CD8-positive, alpha-beta memory T cell (primary cell): ENCODE data around the gene LOXHD1. TPM values are rescaled to one million over a fixed set of nuclear protein-coding genes. Genes with fewer than 3 reads are reported as not detected.

ENCODE experiments used
- CTCF ChIA-PET: fragments of 350-600 bp; sonication (Branson Sonifier 250); formaldehyde crosslinking; loops from one replicate; lab custom pipeline; 2021; ENCODE audit warnings: antibody characterized with exemption; lab: Charles Lee
- POLR2A ChIA-PET: fragments of 350-600 bp; sonication (Branson Sonifier 250); formaldehyde crosslinking; loops from one replicate; lab custom pipeline; 2021; ENCODE audit warnings: antibody characterized with exemption; lab: Charles Lee
- DNase-seq, 5 donors: peaks; one replicate each; pipeline versions ENCODE4 v3.0.0 to v3.0.0-alpha.2; 2020 to 2022; ENCODE audit warnings: mixed read lengths in 1 of 5
- H3K27ac ChIP-seq: one replicate; pipeline ENCODE4 v1.7.0; 2013; ENCODE audit warnings: low read depth, mild to moderate bottlenecking, low read length, moderate library complexity
- H3K27me3 ChIP-seq: 2 replicates; pipeline ENCODE4 v1.7.0; 2013; ENCODE audit warnings: low read length, mild to moderate bottlenecking; ENCODE audit not compliant: insufficient read depth, poor library complexity, severe bottlenecking
- H3K36me3 ChIP-seq: 2 replicates; pipeline ENCODE4 v1.7.0; 2013; ENCODE audit warnings: mild to moderate bottlenecking, low read length, moderate library complexity; ENCODE audit not compliant: insufficient read depth
- H3K4me1 ChIP-seq: 2 replicates; pipeline ENCODE4 v1.7.0; 2013; ENCODE audit warnings: mild to moderate bottlenecking, low read length, moderate library complexity; ENCODE audit not compliant: insufficient read depth
- H3K4me3 ChIP-seq: 2 replicates; pipeline ENCODE4 v1.7.0; 2013; ENCODE audit warnings: mild to moderate bottlenecking, low read length
- H3K9me3 ChIP-seq: 2 replicates; pipeline ENCODE4 v1.7.0; 2013; ENCODE audit warnings: mild to moderate bottlenecking, low read length
- H3K27ac Mint-ChIP-seq, 8 donors: one replicate each; pipeline ENCODE4 v1.8.0; 2020 to 2021; ENCODE audit warnings: mixed read lengths in 8 of 8, mild to moderate bottlenecking in 6 of 8, inconsistent platforms in 3 of 8, moderate library complexity in 3 of 8
- H3K27me3 Mint-ChIP-seq, 2 donors: one replicate each; pipeline ENCODE4 v1.8.0; 2020 to 2021; ENCODE audit warnings: mixed read lengths in 2 of 2, mild to moderate bottlenecking in 1 of 2, moderate library complexity in 1 of 2
- H3K36me3 Mint-ChIP-seq, 3 donors: one replicate each; pipeline ENCODE4 v1.8.0; 2020 to 2021; ENCODE audit warnings: mixed read lengths in 3 of 3, inconsistent platforms in 1 of 3, mild to moderate bottlenecking in 1 of 3
- H3K4me1 Mint-ChIP-seq, 3 donors: one replicate each; pipeline ENCODE4 v1.8.0; 2020 to 2021; ENCODE audit warnings: mixed read lengths in 3 of 3, inconsistent platforms in 1 of 3, mild to moderate bottlenecking in 1 of 3
- H3K4me3 Mint-ChIP-seq, 7 donors: one replicate each; pipeline ENCODE4 v1.8.0; 2020 to 2021; ENCODE audit warnings: mixed read lengths in 7 of 7, mild to moderate bottlenecking in 6 of 7, moderate library complexity in 4 of 7, inconsistent platforms in 2 of 7
- H3K9me3 Mint-ChIP-seq, 5 donors: one replicate each; pipeline ENCODE4 v1.8.0; 2020 to 2022; ENCODE audit warnings: mixed read lengths in 5 of 5, mild to moderate bottlenecking in 3 of 5, moderate library complexity in 2 of 5, inconsistent platforms in 1 of 5
- polyA plus RNA-seq: library from polyadenylated mRNA; unstranded; fragments of 300-500 nt; fragmentation: Illumina TruSeq; gene quantifications from one replicate; pipeline ENCODE4 v1.2.3, GENCODE V29; 2021
- total RNA-seq, 2 experiments: library from RNA; stranded (reverse); gene quantifications; one replicate each; pipeline ENCODE4 v1.2.3, GENCODE V29; 2021

Gene LOXHD1
- total and polyA plus RNA-seq, 3 experiments from 2014 or later = not detected

GRCh38 chr18:46570134-46570533 is 86.9 kb downstream of the LOXHD1 start:
- no peak overlapping the region for H3K4me3 ChIP-seq
- no peaks in the 10 kb centered on the region for H3K27me3 ChIP-seq
- no peaks in the 10 kb centered on the region for H3K9me3 ChIP-seq
- no peak overlapping the region for H3K27ac Mint-ChIP-seq
- DNase-seq = no peak
- H3K36me3 Mint-ChIP-seq = no peaks in the 10 kb centered on the region
- CTCF ChIA-PET = no interaction called here
- H3K9me3 Mint-ChIP-seq = no peaks in the 10 kb centered on the region
- no peak overlapping the region for H3K27ac ChIP-seq
- POLR2A ChIA-PET = no interaction called here
- no peaks in the 10 kb centered on the region for H3K4me1 ChIP-seq
- peaks cover 6 to 10% of the 10 kb centered on the region in 2 donors for H3K27me3 Mint-ChIP-seq
- H3K4me1 Mint-ChIP-seq = no peaks in the 10 kb centered on the region
- H3K4me3 Mint-ChIP-seq = no peak overlapping the region
- H3K36me3 ChIP-seq = no peaks in the 10 kb centered on the region

- Mint-ChIP-seq H3K9me3 (no peaks in the 10 kb centered on the region), H3K4me3 (no peak overlapping the region)
- POLR2A ChIA-PET = no interaction called here
These were observed 87.8 kb downstream of the LOXHD1 start for GRCh38 chr18:46569211-46569610.

DNA sequence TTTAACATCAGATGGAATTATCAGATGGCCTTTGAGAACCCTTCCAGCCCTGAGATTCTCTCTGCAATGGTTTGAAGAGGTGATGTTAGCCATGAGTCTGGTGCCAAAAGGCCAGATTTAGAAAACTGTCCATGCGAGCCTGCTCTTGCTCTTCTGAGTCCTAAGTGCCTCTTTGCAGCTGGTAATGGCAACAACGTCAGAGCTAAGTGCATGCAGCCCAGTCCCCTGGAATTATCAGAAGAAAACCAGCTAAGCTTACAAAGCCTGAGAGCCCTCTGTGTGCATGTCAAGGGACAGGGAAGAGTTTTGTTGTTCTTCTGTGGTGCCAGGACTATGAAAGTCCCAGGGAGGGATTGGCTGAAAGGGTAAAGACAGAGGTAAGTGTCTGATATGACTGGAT is 89.8 kb downstream of the LOXHD1 start:
- no peaks in the 10 kb centered on the region for H3K4me1 ChIP-seq
- DNase-seq = no peak
- Mint-ChIP-seq H3K4me3 (no peak overlapping the region), H3K27ac (no peak overlapping the region), H3K9me3 (no peaks in the 10 kb centered on the region), H3K36me3 (no peaks in the 10 kb centered on the region), H3K4me1 (no peaks in the 10 kb centered on the region), H3K27me3 (peaks cover 4 to 14% of the 10 kb centered on the region in 2 donors)
- POLR2A ChIA-PET = no interaction called here
- H3K27ac ChIP-seq = no peak overlapping the region
- no peaks in the 10 kb centered on the region for H3K36me3 ChIP-seq
- CTCF ChIA-PET = no interaction called here
- no peaks in the 10 kb centered on the region for H3K9me3 ChIP-seq
- H3K27me3 ChIP-seq = no peaks in the 10 kb centered on the region
- no peak overlapping the region for H3K4me3 ChIP-seq

More at GRCh38 chr18:46569211-46569610, 87.8 kb downstream of the LOXHD1 start:
- Histone ChIP-seq H3K4me3 (no peak overlapping the region), H3K27ac (no peak overlapping the region), H3K9me3 (no peaks in the 10 kb centered on the region), H3K36me3 (no peaks in the 10 kb centered on the region), H3K4me1 (no peaks in the 10 kb centered on the region), H3K27me3 (no peaks in the 10 kb centered on the region)
- CTCF ChIA-PET = no interaction called here
- H3K27me3 Mint-ChIP-seq = peaks cover 6 to 14% of the 10 kb centered on the region in 2 donors
- H3K36me3 Mint-ChIP-seq = no peaks in the 10 kb centered on the region
- DNase-seq = no peak
- H3K27ac Mint-ChIP-seq = no peak overlapping the region
- H3K4me1 Mint-ChIP-seq = no peaks in the 10 kb centered on the region

GRCh38 chr18:46566111-46566510 is 90.9 kb downstream of the LOXHD1 start:
- Histone ChIP-seq H3K36me3 (no peaks in the 10 kb centered on the region), H3K27ac (no peak overlapping the region), H3K27me3 (no peaks in the 10 kb centered on the region), H3K4me1 (no peaks in the 10 kb centered on the region), H3K9me3 (no peaks in the 10 kb centered on the region), H3K4me3 (no peak overlapping the region)
- no peak for DNase-seq
- Mint-ChIP-seq H3K27ac (no peak overlapping the region), H3K36me3 (no peaks in the 10 kb centered on the region), H3K27me3 (peaks cover 7 to 14% of the 10 kb centered on the region in 2 donors), H3K9me3 (no peaks in the 10 kb centered on the region), H3K4me1 (no peaks in the 10 kb centered on the region), H3K4me3 (no peak overlapping the region)
- ChIA-PET POLR2A (no interaction called here), CTCF (no interaction called here)

GRCh38 chr18:46565256-46565655 is 91.8 kb downstream of the LOXHD1 start:
- ChIA-PET POLR2A (no interaction called here), CTCF (no interaction called here)
- no peak for DNase-seq
- H3K27ac Mint-ChIP-seq = no peak overlapping the region
- H3K4me1 Mint-ChIP-seq = no peaks in the 10 kb centered on the region
- H3K36me3 Mint-ChIP-seq = no peaks in the 10 kb centered on the region
- Histone ChIP-seq H3K36me3 (no peaks in the 10 kb centered on the region), H3K9me3 (no peaks in the 10 kb centered on the region), H3K4me3 (no peak overlapping the region), H3K27me3 (no peaks in the 10 kb centered on the region), H3K27ac (no peak overlapping the region), H3K4me1 (no peaks in the 10 kb centered on the region)
- peaks cover 7 to 14% of the 10 kb centered on the region in 2 donors for H3K27me3 Mint-ChIP-seq
- H3K9me3 Mint-ChIP-seq = no peaks in the 10 kb centered on the region
- H3K4me3 Mint-ChIP-seq = no peak overlapping the region

- no peak for DNase-seq
- Histone ChIP-seq H3K27ac (no peak overlapping the region), H3K4me3 (no peak overlapping the region), H3K9me3 (no peaks in the 10 kb centered on the region), H3K36me3 (no peaks in the 10 kb centered on the region), H3K4me1 (no peaks in the 10 kb centered on the region), H3K27me3 (no peaks in the 10 kb centered on the region)
- Mint-ChIP-seq H3K36me3 (no peaks in the 10 kb centered on the region), H3K9me3 (no peaks in the 10 kb centered on the region), H3K27ac (no peak overlapping the region), H3K4me3 (no peak overlapping the region), H3K4me1 (no peaks in the 10 kb centered on the region), H3K27me3 (peaks cover 7 to 14% of the 10 kb centered on the region in 2 donors)
- ChIA-PET POLR2A (no interaction called here), CTCF (no interaction called here)
These were observed 93.7 kb downstream of the LOXHD1 start for GRCh38 chr18:46563317-46563716.

DNA sequence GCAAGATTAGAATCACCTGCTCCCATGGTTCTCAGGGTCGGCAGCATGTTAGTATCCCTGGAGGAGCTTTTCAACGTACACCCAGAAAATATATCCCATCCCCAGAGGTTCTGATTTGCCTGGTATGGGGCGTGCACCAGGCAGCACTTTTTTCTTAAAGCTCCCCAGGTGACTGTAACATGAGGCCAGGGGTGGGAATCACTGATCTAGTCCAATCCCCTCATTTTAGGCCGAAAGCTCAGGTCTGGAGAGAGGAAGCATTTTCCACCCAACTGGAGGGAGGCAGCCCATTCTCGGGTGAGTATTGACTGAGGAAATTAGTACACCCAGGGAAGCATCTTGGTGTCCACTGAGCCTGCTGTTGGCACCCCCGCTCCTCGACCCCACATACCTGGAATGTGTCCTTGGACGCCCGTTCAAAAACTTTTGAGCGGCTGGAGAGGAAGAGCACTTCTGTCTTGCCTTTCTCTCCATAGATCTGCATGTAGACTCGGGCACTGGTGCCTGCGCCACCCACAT is 94.3 kb downstream of the LOXHD1 start:
- POLR2A ChIA-PET = no interaction called here
- H3K4me1 Mint-ChIP-seq = no peaks in the 10 kb centered on the region
- Histone ChIP-seq H3K27me3 (no peaks in the 10 kb centered on the region), H3K4me1 (no peaks in the 10 kb centered on the region), H3K36me3 (no peaks in the 10 kb centered on the region), H3K27ac (no peak overlapping the region), H3K9me3 (no peaks in the 10 kb centered on the region), H3K4me3 (no peak overlapping the region)
- no peak for DNase-seq
- H3K27ac Mint-ChIP-seq = no peak overlapping the region
- H3K27me3 Mint-ChIP-seq = peaks cover 7 to 14% of the 10 kb centered on the region in 2 donors
- no peaks in the 10 kb centered on the region for H3K9me3 Mint-ChIP-seq
- no peak overlapping the region for H3K4me3 Mint-ChIP-seq
- H3K36me3 Mint-ChIP-seq = no peaks in the 10 kb centered on the region
- CTCF ChIA-PET = no interaction called here

GRCh38 chr18:46560671-46561045 is 96.4 kb downstream of the LOXHD1 start:
- H3K4me1 Mint-ChIP-seq = no peaks in the 10 kb centered on the region
- H3K9me3 Mint-ChIP-seq = no peaks in the 10 kb centered on the region
- Histone ChIP-seq H3K4me1 (no peaks in the 10 kb centered on the region), H3K9me3 (no peaks in the 10 kb centered on the region), H3K36me3 (no peaks in the 10 kb centered on the region), H3K4me3 (no peak overlapping the region), H3K27me3 (no peaks in the 10 kb centered on the region), H3K27ac (no peak overlapping the region)
- peaks cover 3 to 10% of the 10 kb centered on the region in 2 donors for H3K27me3 Mint-ChIP-seq
- no peak for DNase-seq
- no peak overlapping the region for H3K27ac Mint-ChIP-seq
- no peaks in the 10 kb centered on the region for H3K36me3 Mint-ChIP-seq
- CTCF ChIA-PET = interaction anchor here (1.5 kb wide), 1 partner anchor 79 kb away, joined by 4 read pairs; no protein-coding TSS in a partner anchor
- POLR2A ChIA-PET = no interaction called here
- no peak overlapping the region for H3K4me3 Mint-ChIP-seq
